NCI-H226 (cell line): ENCODE data around the gene LEO1.
A peak's percentile ranks its signal among the peaks of the same experiment; 100 is the strongest.

Experiments used
- DNase-seq: peaks from one replicate; pipeline ENCODE4 v3.0.0-alpha.2; 2015

Gene LEO1

GRCh38 chr15:51926809-51927208, 44.8 kb downstream of the LEO1 start:
- DNase-seq: no peak

DNA sequence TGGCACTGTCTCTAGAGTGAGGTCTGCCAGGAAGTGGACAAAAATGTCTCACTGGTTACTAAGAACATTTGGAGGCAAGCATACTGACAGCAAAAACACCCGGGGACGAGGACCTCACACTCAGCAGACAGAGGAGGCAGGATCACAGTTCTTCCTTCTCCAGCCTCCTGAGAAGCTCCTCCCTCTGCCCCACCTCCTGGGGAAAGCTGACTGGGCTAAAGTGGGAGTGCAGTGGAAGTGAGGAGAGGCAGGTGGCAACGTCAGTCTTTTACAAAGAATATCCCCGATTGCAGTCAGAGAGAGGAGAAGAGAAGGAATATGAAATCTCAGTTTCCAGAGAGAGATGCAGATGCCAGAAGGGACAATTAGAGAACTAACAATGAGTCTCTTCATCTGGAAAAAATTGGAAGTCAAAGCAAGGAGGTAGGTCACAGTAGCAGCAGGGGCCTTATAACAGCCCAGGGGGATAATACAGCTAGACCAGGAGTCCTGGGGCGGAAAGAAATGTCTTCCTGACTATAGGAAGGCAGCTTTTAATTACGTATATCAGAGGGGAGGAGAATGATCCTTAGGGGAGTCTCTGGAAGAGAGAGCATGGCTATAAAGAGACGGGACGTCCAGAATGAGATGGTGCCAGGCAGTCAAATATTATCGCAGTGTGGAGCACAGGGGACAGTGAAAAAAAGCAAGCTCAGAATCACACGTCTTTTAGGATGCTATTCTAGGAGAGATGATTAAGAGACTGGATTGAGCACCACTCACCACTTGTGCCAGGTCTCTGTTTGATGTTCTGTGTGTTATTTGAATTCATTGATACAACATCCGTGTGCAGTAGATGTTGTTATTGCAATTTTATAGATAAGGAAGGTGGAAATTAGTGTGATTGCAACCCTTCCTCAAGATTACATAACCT, 47.2 kb downstream of the LEO1 start:
- no peak for DNase-seq

DNA sequence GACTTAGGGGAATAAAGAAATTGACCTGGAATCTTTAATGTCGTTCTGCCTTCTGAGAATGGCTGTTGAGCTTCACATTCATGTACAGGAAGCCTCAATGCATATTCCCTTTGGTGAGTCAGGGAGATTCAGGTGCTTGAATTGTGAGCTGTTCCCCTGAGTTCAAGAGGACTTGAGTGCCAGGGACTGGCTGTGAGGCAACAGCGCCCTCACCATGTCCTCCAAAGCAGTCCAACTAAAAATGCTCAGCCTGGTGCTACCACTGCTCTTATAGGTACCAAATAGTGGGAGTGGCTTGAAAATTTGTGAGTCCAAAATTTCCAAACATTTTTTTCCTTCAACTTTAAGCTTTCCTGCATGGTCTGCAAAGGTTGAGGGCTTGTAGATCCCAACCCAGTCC, 54.1 kb downstream of the LEO1 start:
- peak; percentile 61 for DNase-seq

- DNase-seq: no peak
Measured at GRCh38 chr15:51912528-51912927, 59.0 kb downstream of the LEO1 start.

GRCh38 chr15:51909584-51909983, 62.0 kb downstream of the LEO1 start:
- DNase-seq: no peak

- no peak for DNase-seq
Measured at GRCh38 chr15:51908316-51908715, 63.3 kb downstream of the LEO1 start.

DNA sequence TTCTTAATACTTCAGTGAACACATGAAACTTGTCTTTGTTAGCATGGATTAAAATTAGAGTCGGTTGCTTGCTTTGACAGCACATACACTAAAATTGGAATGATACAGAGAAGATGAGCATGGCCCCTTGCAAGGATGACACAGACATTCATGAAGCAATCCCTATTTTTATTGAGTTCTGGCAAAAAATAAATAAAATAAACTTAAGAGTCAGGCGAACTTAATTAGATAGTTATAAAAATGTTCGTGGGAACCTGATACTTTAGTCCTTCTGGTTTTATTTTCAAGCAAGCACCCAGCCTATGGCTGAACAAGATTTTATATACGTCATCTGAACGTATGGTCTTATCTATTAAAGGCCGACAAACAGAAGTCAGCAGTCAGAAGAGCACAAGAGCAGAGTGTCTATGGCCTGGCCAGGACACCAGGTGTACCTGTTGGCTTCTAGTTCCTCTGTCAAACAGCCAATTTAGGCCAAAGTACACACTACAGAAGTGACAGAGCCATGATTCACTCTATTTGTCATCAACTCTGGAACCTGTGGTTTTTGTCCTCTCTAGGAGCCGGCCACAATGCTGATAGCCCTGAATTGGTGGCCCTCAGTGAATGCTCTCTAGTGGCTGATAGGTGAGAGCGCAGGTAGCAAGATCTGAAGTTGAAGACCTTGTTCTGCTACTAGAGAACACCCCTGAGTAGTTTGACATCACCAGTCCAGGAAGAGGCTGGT, 64.3 kb downstream of the LEO1 start:
- DNase-seq: no peak

GRCh38 chr15:51904931-51905330, 66.6 kb downstream of the LEO1 start:
- no peak for DNase-seq

GRCh38 chr15:51904421-51904820, 67.2 kb downstream of the LEO1 start:
- DNase-seq: no peak

DNA sequence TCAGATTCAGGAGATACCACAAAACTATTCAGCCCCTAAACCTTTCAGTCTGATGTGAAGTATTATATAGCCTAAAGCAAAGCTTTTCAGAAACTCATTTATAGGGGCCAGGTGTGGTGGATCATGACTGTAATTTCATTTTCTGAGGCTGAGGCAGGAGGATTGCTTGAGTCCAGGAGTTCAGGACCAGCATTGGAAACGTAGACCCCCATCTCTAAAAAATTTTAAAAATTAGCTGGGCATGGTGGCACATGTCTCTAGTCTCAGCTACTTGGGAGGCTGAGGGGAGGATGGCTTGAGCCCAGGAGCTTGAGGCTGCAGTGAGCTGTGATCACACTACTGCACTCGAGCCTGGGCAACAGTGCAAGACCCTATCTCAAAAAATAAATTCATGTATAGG, 82.1 kb downstream of the LEO1 start:
- DNase-seq: no peak

- no peak for DNase-seq
Measured at GRCh38 chr15:51888593-51889195, 82.9 kb downstream of the LEO1 start.
